ENCODE results near the gene FANCC. TPM values are rescaled to one million over a fixed set of nuclear protein-coding genes. Genes with fewer than 3 reads are reported as not detected.
A peak's percentile ranks its signal among the peaks of the same experiment; 100 is the strongest.

FANCC gene
- total RNA-seq, 2 donors from 2014 or later = 4.9 to 21.2 TPM

DNA sequence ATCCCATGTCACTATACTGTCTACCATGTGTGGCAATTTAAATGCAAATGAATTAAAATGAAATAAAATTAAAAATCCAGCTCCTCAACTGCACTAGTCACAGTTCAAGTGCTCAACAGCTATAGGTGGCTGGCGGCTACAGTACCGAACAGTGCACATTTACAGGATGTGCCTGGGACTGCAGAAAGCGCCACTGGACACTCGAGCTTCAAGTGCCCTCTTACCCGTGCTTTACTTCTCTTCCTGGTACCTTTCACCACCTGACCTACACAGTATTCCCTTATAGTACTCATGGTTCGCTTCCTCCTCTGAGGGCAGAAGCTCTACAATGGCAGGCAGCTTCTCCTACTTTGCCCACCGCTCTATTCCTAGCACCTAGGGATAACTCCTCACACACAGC lies 166.6 kb downstream of the FANCC start:
- Histone ChIP-seq H3K4me1 (replicated peaks) (no peaks in the 10 kb centered on the region), H3K27me3 (replicated peaks; ENCODE audit: insufficient read depth) (no peaks in the 10 kb centered on the region), H3K36me3 (no peaks in the 10 kb centered on the region), H3K4me3 (no peak overlapping the region), H3K27ac (no peak overlapping the region), H3K9me3 (no peaks in the 10 kb centered on the region)
- WGBS = 97% methylated on average over 7 of the region's 7 CpGs
- TF ChIP-seq, protein P1, sequence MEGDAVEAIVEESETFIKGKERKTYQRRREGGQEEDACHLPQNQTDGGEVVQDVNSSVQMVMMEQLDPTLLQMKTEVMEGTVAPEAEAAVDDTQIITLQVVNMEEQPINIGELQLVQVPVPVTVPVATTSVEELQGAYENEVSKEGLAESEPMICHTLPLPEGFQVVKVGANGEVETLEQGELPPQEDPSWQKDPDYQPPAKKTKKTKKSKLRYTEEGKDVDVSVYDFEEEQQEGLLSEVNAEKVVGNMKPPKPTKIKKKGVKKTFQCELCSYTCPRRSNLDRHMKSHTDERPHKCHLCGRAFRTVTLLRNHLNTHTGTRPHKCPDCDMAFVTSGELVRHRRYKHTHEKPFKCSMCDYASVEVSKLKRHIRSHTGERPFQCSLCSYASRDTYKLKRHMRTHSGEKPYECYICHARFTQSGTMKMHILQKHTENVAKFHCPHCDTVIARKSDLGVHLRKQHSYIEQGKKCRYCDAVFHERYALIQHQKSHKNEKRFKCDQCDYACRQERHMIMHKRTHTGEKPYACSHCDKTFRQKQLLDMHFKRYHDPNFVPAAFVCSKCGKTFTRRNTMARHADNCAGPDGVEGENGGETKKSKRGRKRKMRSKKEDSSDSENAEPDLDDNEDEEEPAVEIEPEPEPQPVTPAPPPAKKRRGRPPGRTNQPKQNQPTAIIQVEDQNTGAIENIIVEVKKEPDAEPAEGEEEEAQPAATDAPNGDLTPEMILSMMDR (IDR thresholded peaks at IDR 0.05) = no peak
- TF ChIP-seq POLR2AphosphoS5 (IDR thresholded peaks at IDR 0.05) (no peak), POLR2A (IDR thresholded peaks at IDR 0.05) (no peak)
- intact Hi-C loops (cut with DNase I) = no loop called here
- DNase-seq (ENCODE audit: low spot score) = no peak

DNA sequence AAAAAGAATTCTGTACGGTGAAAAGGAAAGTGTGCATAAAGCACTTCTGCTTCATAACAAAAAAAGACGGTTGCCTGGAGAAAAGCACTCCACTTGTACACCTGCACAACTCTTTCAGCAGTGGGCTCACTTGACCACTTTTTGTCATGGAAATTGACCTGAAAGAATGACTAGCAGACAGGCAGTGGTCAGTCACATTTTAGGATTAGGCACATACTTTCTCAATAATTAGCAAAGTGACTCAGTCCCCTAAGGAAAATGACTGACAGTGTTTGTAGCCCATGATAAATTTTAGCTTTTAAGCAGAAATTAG lies 169.3 kb downstream of the FANCC start:
- H3K9me3 ChIP-seq = no peaks in the 10 kb centered on the region
- 85% methylated on average over 2 of the region's 2 CpGs for WGBS
- H3K4me3 ChIP-seq = no peak overlapping the region
- DNase-seq (ENCODE audit: low spot score) = no peak
- intact Hi-C loops (cut with DNase I) = no loop called here
- no peaks in the 10 kb centered on the region for H3K36me3 ChIP-seq
- H3K4me1 ChIP-seq (replicated peaks) = no peaks in the 10 kb centered on the region
- TF ChIP-seq, protein P1 (IDR thresholded peaks at IDR 0.05) = no peak
- TF ChIP-seq POLR2AphosphoS5 (IDR thresholded peaks at IDR 0.05) = no peak
- no peak overlapping the region for H3K27ac ChIP-seq
- no peaks in the 10 kb centered on the region for H3K27me3 ChIP-seq (replicated peaks; ENCODE audit: insufficient read depth)

DNA sequence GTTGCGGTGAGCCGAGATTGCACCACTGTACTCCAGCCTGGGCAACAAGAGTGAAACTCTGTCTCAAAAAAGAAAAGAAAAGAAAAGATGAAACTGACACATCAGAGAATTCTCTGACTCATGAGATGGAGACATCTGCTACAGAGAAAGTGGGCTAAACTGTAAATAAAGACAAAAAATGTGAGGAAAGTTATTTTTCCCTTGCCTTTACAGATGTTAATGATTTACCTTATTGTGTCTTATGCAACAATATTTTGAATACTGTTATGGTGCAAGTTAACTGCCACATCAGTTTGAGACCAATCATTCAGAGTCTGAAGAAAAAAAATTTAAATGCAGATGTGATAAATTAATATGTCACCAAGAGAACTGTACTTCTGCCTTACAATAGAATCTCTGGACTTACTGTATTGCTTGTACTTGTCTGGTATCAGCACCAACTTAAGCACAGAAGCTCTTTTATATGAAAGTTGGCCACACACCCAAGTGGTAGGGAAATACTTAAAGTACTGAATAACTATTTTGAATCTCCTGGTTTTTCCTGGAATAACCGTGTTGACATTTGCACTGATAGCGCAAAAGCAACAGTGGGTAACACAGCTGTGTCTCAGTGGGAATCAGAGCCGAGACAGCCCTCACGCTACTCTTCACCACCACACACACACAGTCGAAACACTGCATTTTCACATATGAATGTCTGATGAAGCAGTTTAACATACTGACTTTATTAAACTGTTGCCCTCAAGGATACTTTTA lies 169.9 kb downstream of the FANCC start:
- H3K27me3 ChIP-seq (replicated peaks; ENCODE audit: insufficient read depth) = no peaks in the 10 kb centered on the region
- TF ChIP-seq, protein P1 (IDR thresholded peaks at IDR 0.05) = no peak
- no peak for TF ChIP-seq POLR2AphosphoS5 (IDR thresholded peaks at IDR 0.05)
- TF ChIP-seq POLR2A (IDR thresholded peaks at IDR 0.05) = no peak
- no peaks in the 10 kb centered on the region for H3K9me3 ChIP-seq
- no peak overlapping the region for H3K27ac ChIP-seq
- H3K4me1 ChIP-seq (replicated peaks) = no peaks in the 10 kb centered on the region
- DNase-seq (ENCODE audit: low spot score) = no peak
- intact Hi-C loops (cut with DNase I) = no loop called here
- H3K36me3 ChIP-seq = no peaks in the 10 kb centered on the region
- WGBS = 83% methylated on average over 7 of the region's 7 CpGs
- H3K4me3 ChIP-seq = no peak overlapping the region

DNA sequence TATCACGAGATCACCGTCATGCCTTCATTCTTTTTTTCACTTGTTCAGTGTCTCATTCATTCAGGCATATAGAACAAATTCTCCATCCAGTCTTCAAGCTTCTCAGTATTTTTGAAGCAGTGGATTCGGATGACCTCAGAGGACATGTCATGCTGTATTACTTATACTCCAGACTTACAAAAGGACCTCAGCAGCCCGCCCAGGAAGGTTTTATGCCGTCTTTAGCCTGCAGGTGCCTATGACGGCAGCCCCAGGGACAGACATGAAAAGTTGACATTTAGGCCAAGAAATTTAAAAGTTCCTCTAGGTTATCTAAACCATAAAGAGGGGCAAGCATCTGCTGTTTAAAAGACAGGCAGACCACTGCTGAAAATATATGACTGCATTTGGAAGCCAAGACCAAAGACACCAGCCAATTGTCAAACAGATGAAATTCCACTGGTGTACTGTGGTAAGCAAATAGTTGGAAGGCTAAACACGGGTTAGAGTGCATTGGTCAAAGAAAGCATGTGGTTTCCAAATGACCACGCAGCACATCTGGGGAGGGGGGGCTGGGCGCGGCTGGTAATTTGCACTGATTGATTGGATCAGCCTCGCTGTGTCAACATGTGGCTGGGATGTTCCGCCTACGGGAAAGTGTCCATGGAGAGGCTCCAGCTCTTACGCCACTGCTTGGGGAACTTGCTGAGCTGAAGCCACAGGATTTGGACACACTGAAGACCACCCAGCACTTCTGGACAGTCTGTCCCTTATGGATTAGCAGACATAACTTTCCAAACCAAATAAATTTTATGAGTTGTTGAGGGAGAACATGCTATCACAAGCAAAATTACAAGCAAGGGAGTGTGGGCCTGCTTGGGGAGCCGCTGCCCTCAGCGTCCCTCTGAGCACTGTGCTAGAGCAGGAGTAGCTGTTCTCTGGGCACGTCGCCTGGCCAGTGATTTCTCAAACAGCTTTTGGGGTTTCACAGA lies 173.6 kb downstream of the FANCC start:
- no peaks in the 10 kb centered on the region for H3K36me3 ChIP-seq
- peak overlapping the region; percentile 47 to 54 for H3K27ac ChIP-seq
- H3K4me1 ChIP-seq (replicated peaks) = no peaks in the 10 kb centered on the region
- H3K27me3 ChIP-seq (replicated peaks; ENCODE audit: insufficient read depth) = no peaks in the 10 kb centered on the region
- no peaks in the 10 kb centered on the region for H3K9me3 ChIP-seq
- TF ChIP-seq POLR2A (IDR thresholded peaks at IDR 0.05) (no peak), POLR2AphosphoS5 (IDR thresholded peaks at IDR 0.05) (peak; percentile 85)
- WGBS = 28% methylated on average over 18 of the region's 18 CpGs
- intact Hi-C loops (cut with DNase I) = no loop called here
- no peak overlapping the region for H3K4me3 ChIP-seq
- DNase-seq (ENCODE audit: low spot score) = peak; percentile 71

DNA sequence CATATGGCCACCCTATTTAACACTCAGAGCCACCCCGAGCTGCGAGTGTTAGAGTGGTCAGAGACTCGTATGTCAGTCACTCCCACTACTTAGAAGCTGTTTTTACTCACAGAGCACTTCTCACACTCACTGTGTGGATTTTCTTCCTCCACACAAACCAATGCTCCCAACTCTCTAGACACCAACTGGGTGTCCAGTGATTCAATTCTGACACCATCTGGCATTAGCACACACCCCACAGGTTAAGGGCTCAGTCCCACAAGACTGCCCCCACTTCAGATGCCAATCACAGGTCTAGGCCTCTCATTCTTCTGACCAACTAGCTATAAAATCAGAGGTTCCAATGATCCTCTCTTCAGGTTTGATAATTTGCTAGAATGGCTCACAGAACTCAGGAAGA lies 174.8 kb downstream of the FANCC start:
- WGBS = 82% methylated on average over 3 of the region's 3 CpGs
- no peaks in the 10 kb centered on the region for H3K4me1 ChIP-seq (replicated peaks)
- no peak overlapping the region for H3K4me3 ChIP-seq
- DNase-seq (ENCODE audit: low spot score) = no peak
- H3K36me3 ChIP-seq = no peaks in the 10 kb centered on the region
- TF ChIP-seq, protein P1 (IDR thresholded peaks at IDR 0.05) = no peak
- TF ChIP-seq POLR2AphosphoS5 (IDR thresholded peaks at IDR 0.05) = no peak
- H3K27me3 ChIP-seq (replicated peaks; ENCODE audit: insufficient read depth) = no peaks in the 10 kb centered on the region
- peak overlapping the region in 1 of 2 donors; percentile 0 for H3K27ac ChIP-seq
- no peaks in the 10 kb centered on the region for H3K9me3 ChIP-seq
- intact Hi-C loops (cut with DNase I) = no loop called here
